WTC11 (cell line): ENCODE data around the gene KSR1. TPM values are rescaled to one million over a fixed set of nuclear protein-coding genes. Genes with fewer than 3 reads are reported as not detected.

Experiments
- ATAC-seq: fragments of 200-7000 bp; cut with Tn5 transposase; 2 replicates; pipeline ENCODE4 v1.10.0; 2021; ENCODE audit warnings: mild to moderate bottlenecking, moderate library complexity
- CTCF ChIA-PET: fragments of 300-600 bp; sonication (Branson Sonifier 250); formaldehyde crosslinking; loops from one replicate; lab custom pipeline; 2021; ENCODE audit warnings: antibody characterized with exemption; lab: Charles Lee
- POLR2A ChIA-PET: fragments of 350-600 bp; sonication (Branson Sonifier 250); formaldehyde crosslinking; loops from one replicate; lab custom pipeline; 2021; ENCODE audit warnings: antibody characterized with exemption; lab: Charles Lee
- DNase-seq: peaks from one replicate; pipeline ENCODE4 v3.0.0; 2021; ENCODE audit warnings: low spot score
- H3K27ac Mint-ChIP-seq: 2 replicates; pipeline ENCODE4 v1.8.0; 2021; ENCODE audit warnings: mixed read lengths
- H3K27me3 Mint-ChIP-seq: 2 replicates; pipeline ENCODE4 v1.8.0; 2021; ENCODE audit warnings: low read depth, mild to moderate bottlenecking, moderate library complexity, mixed read lengths
- H3K36me3 Mint-ChIP-seq: 2 replicates; pipeline ENCODE4 v1.8.0; 2021; ENCODE audit warnings: mixed read lengths
- H3K4me1 Mint-ChIP-seq: 2 replicates; pipeline ENCODE4 v1.8.0; 2022; ENCODE audit warnings: mixed read lengths
- H3K4me3 Mint-ChIP-seq: 2 replicates; pipeline ENCODE4 v1.8.0; 2021; ENCODE audit warnings: mild to moderate bottlenecking, moderate library complexity, mixed read lengths
- H3K9me3 Mint-ChIP-seq: 2 replicates; pipeline ENCODE4 v1.8.0; 2021; ENCODE audit warnings: mixed read lengths
- ATF1 ChIP-seq: sonication (generic); formaldehyde crosslinking; IDR thresholded peaks from 2 replicates; pipeline ENCODE4 v1.8.1; 2023; ENCODE audit warnings: mild to moderate bottlenecking, moderate library complexity, missing genetic modification reagents
- CREB1 ChIP-seq: sonication (generic); formaldehyde crosslinking; IDR thresholded peaks from 2 replicates; pipeline ENCODE4 v1.8.0; 2023; ENCODE audit warnings: mild to moderate bottlenecking, missing genetic modification reagents
- EMX1 ChIP-seq: fragments of 250-450 bp; sonication (Bioruptor Pico); IDR thresholded peaks from 2 replicates; pipeline ENCODE4 v1.8.0; 2021; ENCODE audit warnings: mild to moderate bottlenecking
- ESRRA ChIP-seq: sonication (generic); formaldehyde crosslinking; IDR thresholded peaks from 2 replicates; pipeline ENCODE4 v1.8.1; 2022; ENCODE audit warnings: mild to moderate bottlenecking, missing genetic modification reagents, borderline replicate concordance
- ETV6 ChIP-seq: sonication (generic); formaldehyde crosslinking; IDR thresholded peaks from 2 replicates; pipeline ENCODE4 v1.8.1; 2022; ENCODE audit warnings: mild to moderate bottlenecking, missing genetic modification reagents
- GABPB1 ChIP-seq: sonication (generic); formaldehyde crosslinking; IDR thresholded peaks from 2 replicates; pipeline ENCODE4 v1.8.1; 2023; ENCODE audit warnings: mild to moderate bottlenecking, missing genetic modification reagents
- MYBL2 ChIP-seq: sonication (generic); formaldehyde crosslinking; IDR thresholded peaks from 2 replicates; pipeline ENCODE4 v1.8.1; 2023; ENCODE audit warnings: mild to moderate bottlenecking, moderate library complexity, missing genetic modification reagents
- SMAD4 ChIP-seq: sonication (generic); formaldehyde crosslinking; IDR thresholded peaks from 2 replicates; pipeline ENCODE4 v1.8.0; 2022; ENCODE audit warnings: mild to moderate bottlenecking, missing genetic modification reagents
- SP1 ChIP-seq: sonication (generic); formaldehyde crosslinking; conservative IDR thresholded peaks from 2 replicates; pipeline ENCODE4 v1.8.1; 2022; ENCODE audit warnings: missing genetic modification reagents
- TCF7 ChIP-seq: sonication (generic); formaldehyde crosslinking; IDR thresholded peaks from 2 replicates; pipeline ENCODE4 v1.8.0; 2022; ENCODE audit warnings: mild to moderate bottlenecking, low read depth, missing genetic modification reagents, moderate library complexity
- ZNF121 ChIP-seq: sonication (generic); formaldehyde crosslinking; IDR thresholded peaks from 2 replicates; pipeline ENCODE4 v1.8.0; 2023; ENCODE audit warnings: missing genetic modification reagents
- ZNF396 ChIP-seq: fragments of 250-450 bp; sonication (Bioruptor Pico); IDR thresholded peaks from 2 replicates; pipeline ENCODE4 v1.8.0; 2021; ENCODE audit warnings: mild to moderate bottlenecking, moderate library complexity, borderline replicate concordance
- total RNA-seq: library from RNA; stranded (reverse); gene quantifications from 3 replicates; pipeline ENCODE4 v1.2.3, GENCODE V29; 2021
- TF ChIP-seq, protein P1 (sequence below): sonication (generic); formaldehyde crosslinking; IDR thresholded peaks from 2 replicates; pipeline ENCODE4 v1.8.1; 2022; ENCODE audit warnings: low read depth, missing genetic modification reagents, borderline replicate concordance
- TF ChIP-seq, protein P2 (sequence below): sonication (generic); formaldehyde crosslinking; IDR thresholded peaks from 2 replicates; pipeline ENCODE4 v1.8.1; 2022; ENCODE audit warnings: mild to moderate bottlenecking, missing genetic modification reagents, moderate library complexity, borderline replicate concordance
- TF ChIP-seq, protein P3 (sequence below): fragments of 250-450 bp; sonication (Bioruptor Pico); IDR thresholded peaks from 2 replicates; pipeline ENCODE4 v1.9.0; 2021; ENCODE audit warnings: mild to moderate bottlenecking
- TF ChIP-seq, protein P4 (sequence below): sonication (generic); formaldehyde crosslinking; IDR thresholded peaks from 2 replicates; pipeline ENCODE4 v1.8.1; 2022; ENCODE audit warnings: missing genetic modification reagents, borderline replicate concordance
- TF ChIP-seq, protein P5 (sequence below): sonication (generic); formaldehyde crosslinking; IDR thresholded peaks from 2 replicates; pipeline ENCODE4 v1.8.1; 2023; ENCODE audit warnings: mild to moderate bottlenecking, missing genetic modification reagents, moderate library complexity
- TF ChIP-seq, protein P6 (sequence below): fragments of 250-450 bp; sonication (Bioruptor Pico); conservative IDR thresholded peaks from 2 replicates; pipeline ENCODE4 v1.9.0; 2021; ENCODE audit warnings: mild to moderate bottlenecking

KSR1 gene
- total RNA-seq, 1 experiment from 2014 or later = 45.5 TPM

DNA sequence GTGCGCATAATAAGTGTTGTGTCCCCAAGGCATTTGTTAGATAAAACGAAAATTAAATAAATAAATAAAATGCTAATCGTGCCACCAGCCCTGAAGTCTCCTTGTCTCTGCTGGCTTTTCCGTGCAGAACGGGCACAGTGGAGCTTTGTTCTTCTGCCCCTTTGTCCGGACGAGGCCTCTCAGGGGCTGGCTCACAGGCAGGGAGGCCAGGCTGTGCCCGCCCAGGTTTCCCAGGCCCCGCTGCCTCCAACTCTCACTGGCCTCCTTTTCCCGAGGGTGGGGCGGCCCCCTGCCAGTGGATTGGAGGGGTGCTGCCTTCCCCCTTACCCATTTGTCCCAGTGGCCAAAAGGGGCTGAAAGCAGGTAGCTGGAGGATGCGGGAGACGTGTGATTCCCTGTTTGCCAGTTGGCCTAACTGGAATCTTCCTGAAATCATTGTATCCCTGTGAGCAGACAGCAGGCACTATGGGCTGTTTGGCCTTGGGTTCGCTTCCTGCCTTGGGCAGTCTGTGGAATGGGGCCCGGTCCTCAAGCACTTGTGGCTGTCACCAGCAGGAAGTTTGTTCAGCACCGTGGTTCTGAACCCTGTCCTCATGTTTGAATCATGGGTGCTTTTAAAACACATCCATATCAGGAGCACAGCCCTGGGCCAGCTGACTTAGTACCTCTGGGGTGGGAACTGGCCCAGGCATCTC, 64.4 kb downstream of the KSR1 start:
- Mint-ChIP-seq H3K36me3 (no peaks in the 10 kb centered on the region), H3K27ac (no peak overlapping the region), H3K4me3 (no peak overlapping the region), H3K4me1 (peaks cover 78% of the 10 kb centered on the region), H3K9me3 (no peaks in the 10 kb centered on the region), H3K27me3 (no peaks in the 10 kb centered on the region)
- CTCF ChIA-PET = interaction anchor here (0.9 to 3.7 kb wide), 6 partner anchors 14 to 65 kb away, joined by 3 to 15 read pairs (median 5); partner anchors contain the start of gene KSR1
- DNase-seq (no peak), ATAC-seq (no peak)
- TF ChIP-seq, protein P1, sequence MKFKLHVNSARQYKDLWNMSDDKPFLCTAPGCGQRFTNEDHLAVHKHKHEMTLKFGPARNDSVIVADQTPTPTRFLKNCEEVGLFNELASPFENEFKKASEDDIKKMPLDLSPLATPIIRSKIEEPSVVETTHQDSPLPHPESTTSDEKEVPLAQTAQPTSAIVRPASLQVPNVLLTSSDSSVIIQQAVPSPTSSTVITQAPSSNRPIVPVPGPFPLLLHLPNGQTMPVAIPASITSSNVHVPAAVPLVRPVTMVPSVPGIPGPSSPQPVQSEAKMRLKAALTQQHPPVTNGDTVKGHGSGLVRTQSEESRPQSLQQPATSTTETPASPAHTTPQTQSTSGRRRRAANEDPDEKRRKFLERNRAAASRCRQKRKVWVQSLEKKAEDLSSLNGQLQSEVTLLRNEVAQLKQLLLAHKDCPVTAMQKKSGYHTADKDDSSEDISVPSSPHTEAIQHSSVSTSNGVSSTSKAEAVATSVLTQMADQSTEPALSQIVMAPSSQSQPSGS = no peak
- TF ChIP-seq EMX1 (CRISPR knock-in tag) = no peak
- TF ChIP-seq, protein P2, sequence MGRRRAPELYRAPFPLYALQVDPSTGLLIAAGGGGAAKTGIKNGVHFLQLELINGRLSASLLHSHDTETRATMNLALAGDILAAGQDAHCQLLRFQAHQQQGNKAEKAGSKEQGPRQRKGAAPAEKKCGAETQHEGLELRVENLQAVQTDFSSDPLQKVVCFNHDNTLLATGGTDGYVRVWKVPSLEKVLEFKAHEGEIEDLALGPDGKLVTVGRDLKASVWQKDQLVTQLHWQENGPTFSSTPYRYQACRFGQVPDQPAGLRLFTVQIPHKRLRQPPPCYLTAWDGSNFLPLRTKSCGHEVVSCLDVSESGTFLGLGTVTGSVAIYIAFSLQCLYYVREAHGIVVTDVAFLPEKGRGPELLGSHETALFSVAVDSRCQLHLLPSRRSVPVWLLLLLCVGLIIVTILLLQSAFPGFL (CRISPR knock-in tag) = no peak
- no peak for TF ChIP-seq ZNF396 (CRISPR knock-in tag)
- TF ChIP-seq GABPB1 (CRISPR knock-in tag) = no peak
- TF ChIP-seq ESRRA (CRISPR knock-in tag) = no peak
- no peak for TF ChIP-seq SMAD4
- no peak for TF ChIP-seq ZNF121 (CRISPR knock-in tag)
- TF ChIP-seq, protein P3, sequence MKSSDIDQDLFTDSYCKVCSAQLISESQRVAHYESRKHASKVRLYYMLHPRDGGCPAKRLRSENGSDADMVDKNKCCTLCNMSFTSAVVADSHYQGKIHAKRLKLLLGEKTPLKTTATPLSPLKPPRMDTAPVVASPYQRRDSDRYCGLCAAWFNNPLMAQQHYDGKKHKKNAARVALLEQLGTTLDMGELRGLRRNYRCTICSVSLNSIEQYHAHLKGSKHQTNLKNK (CRISPR knock-in tag) = no peak
- no peak for TF ChIP-seq CREB1 (CRISPR knock-in tag)
- no peak for TF ChIP-seq TCF7
- TF ChIP-seq, protein P4, sequence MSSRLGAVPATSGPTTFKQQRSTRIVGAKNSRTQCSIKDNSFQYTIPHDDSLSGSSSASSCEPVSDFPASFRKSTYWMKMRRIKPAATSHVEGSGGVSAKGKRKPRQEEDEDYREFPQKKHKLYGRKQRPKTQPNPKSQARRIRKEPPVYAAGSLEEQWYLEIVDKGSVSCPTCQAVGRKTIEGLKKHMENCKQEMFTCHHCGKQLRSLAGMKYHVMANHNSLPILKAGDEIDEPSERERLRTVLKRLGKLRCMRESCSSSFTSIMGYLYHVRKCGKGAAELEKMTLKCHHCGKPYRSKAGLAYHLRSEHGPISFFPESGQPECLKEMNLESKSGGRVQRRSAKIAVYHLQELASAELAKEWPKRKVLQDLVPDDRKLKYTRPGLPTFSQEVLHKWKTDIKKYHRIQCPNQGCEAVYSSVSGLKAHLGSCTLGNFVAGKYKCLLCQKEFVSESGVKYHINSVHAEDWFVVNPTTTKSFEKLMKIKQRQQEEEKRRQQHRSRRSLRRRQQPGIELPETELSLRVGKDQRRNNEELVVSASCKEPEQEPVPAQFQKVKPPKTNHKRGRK = no peak
- TF ChIP-seq ATF1 (CRISPR knock-in tag) = no peak
- no peak for TF ChIP-seq SP1
- TF ChIP-seq ETV6 (CRISPR knock-in tag) = no peak
- TF ChIP-seq, protein P5, sequence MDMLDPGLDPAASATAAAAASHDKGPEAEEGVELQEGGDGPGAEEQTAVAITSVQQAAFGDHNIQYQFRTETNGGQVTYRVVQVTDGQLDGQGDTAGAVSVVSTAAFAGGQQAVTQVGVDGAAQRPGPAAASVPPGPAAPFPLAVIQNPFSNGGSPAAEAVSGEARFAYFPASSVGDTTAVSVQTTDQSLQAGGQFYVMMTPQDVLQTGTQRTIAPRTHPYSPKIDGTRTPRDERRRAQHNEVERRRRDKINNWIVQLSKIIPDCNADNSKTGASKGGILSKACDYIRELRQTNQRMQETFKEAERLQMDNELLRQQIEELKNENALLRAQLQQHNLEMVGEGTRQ = no peak
- TF ChIP-seq, protein P6, sequence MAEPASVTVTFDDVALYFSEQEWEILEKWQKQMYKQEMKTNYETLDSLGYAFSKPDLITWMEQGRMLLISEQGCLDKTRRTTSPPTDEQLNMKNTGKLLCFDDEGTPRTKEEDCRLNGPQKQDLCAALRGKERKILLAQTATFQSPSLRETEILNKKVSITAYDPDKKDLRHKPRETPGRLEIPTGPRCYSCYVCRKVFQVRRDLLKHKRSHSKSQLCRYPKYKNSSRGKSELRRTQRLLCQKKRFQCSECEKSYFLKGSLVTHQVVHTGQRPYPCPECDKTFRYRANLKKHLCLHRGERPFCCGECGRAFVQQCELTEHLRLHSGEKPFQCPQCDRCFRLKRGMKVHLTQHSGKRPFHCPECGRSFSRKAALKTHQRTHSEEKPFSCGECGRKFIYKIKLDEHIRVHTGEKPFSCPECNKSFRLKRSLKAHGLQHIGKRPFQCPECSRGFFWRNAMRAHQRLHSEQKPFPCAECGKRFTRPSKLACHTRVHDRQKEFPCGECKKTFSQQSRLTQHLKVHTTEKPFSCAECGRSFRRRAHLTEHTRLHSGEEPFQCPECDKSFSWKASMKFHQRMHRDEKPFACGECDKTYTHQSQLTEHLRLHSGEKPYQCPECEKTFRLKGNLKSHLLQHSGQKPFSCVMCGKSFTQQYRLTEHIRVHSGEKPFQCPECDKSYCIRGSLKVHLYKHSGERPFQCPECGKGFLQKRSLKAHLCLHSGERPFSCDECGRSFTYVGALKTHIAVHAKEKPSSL (CRISPR knock-in tag) = no peak
- TF ChIP-seq MYBL2 (CRISPR knock-in tag) = no peak
- POLR2A ChIA-PET = no interaction called here
